ENCODE measurements around the gene ADAMTS3. TPM values are rescaled to one million over a fixed set of nuclear protein-coding genes. Genes with fewer than 3 reads are reported as not detected.

ADAMTS3 gene
- total RNA-seq, 1 experiment from 2014 or later, result 3.2 TPM

GRCh38 chr4:72388521-72388920, 180.5 kb downstream of the ADAMTS3 start:
- no peak for DNase-seq (ENCODE audit: low read depth, low spot score)
- in situ Hi-C loops (cut with HindIII; ENCODE audit: low pct_unique_long_range_greater_than_20kb, low sequenced_read_pairs), result no loop called here

GRCh38 chr4:72387959-72388358, 181.1 kb downstream of the ADAMTS3 start:
- in situ Hi-C loops (cut with HindIII; ENCODE audit: low pct_unique_long_range_greater_than_20kb, low sequenced_read_pairs), result no loop called here
- no peak for DNase-seq (ENCODE audit: low read depth, low spot score)

- DNase-seq (ENCODE audit: low read depth, low spot score), result no peak
- in situ Hi-C loops (cut with HindIII; ENCODE audit: low pct_unique_long_range_greater_than_20kb, low sequenced_read_pairs), result no loop called here
Measured at GRCh38 chr4:72383439-72383838, 185.6 kb downstream of the ADAMTS3 start.

- DNase-seq (ENCODE audit: low read depth, low spot score), result no peak
- in situ Hi-C loops (cut with HindIII; ENCODE audit: low pct_unique_long_range_greater_than_20kb, low sequenced_read_pairs), result no loop called here
Measured at GRCh38 chr4:72378901-72379300, 190.1 kb downstream of the ADAMTS3 start.

GRCh38 chr4:72377491-72378194, 191.4 kb downstream of the ADAMTS3 start:
- no peak for DNase-seq (ENCODE audit: low read depth, low spot score)
- in situ Hi-C loops (cut with HindIII; ENCODE audit: low pct_unique_long_range_greater_than_20kb, low sequenced_read_pairs), result no loop called here

- no peak for DNase-seq (ENCODE audit: low read depth, low spot score)
- in situ Hi-C loops (cut with HindIII; ENCODE audit: low pct_unique_long_range_greater_than_20kb, low sequenced_read_pairs), result no loop called here
Measured at GRCh38 chr4:72376901-72377300, 192.1 kb downstream of the ADAMTS3 start.

GRCh38 chr4:72375073-72375736, 193.8 kb downstream of the ADAMTS3 start:
- DNase-seq (ENCODE audit: low read depth, low spot score), result no peak
- in situ Hi-C loops (cut with HindIII; ENCODE audit: low pct_unique_long_range_greater_than_20kb, low sequenced_read_pairs), result no loop called here

GRCh38 chr4:72374159-72374558, 194.9 kb downstream of the ADAMTS3 start:
- DNase-seq (ENCODE audit: low read depth, low spot score), result no peak
- in situ Hi-C loops (cut with HindIII; ENCODE audit: low pct_unique_long_range_greater_than_20kb, low sequenced_read_pairs), result no loop called here

GRCh38 chr4:72366601-72367000, 202.4 kb downstream of the ADAMTS3 start:
- DNase-seq (ENCODE audit: low read depth, low spot score), result peak; percentile 56
- in situ Hi-C loops (cut with HindIII; ENCODE audit: low pct_unique_long_range_greater_than_20kb, low sequenced_read_pairs), result no loop called here

GRCh38 chr4:72365981-72366380, 203.0 kb downstream of the ADAMTS3 start:
- in situ Hi-C loops (cut with HindIII; ENCODE audit: low pct_unique_long_range_greater_than_20kb, low sequenced_read_pairs), result no loop called here
- peak; percentile 73 for DNase-seq (ENCODE audit: low read depth, low spot score)

GRCh38 chr4:72365016-72365415, 204.0 kb downstream of the ADAMTS3 start:
- in situ Hi-C loops (cut with HindIII; ENCODE audit: low pct_unique_long_range_greater_than_20kb, low sequenced_read_pairs), result no loop called here

GRCh38 chr4:72360075-72360474, 208.9 kb downstream of the ADAMTS3 start:
- DNase-seq (ENCODE audit: low read depth, low spot score), result no peak
- in situ Hi-C loops (cut with HindIII; ENCODE audit: low pct_unique_long_range_greater_than_20kb, low sequenced_read_pairs), result no loop called here

More at GRCh38 chr4:72365016-72365415, 204.0 kb downstream of the ADAMTS3 start:
- DNase-seq (ENCODE audit: low read depth, low spot score), result no peak

- no peak for DNase-seq (ENCODE audit: low read depth, low spot score)
- in situ Hi-C loops (cut with HindIII; ENCODE audit: low pct_unique_long_range_greater_than_20kb, low sequenced_read_pairs), result no loop called here
Measured at GRCh38 chr4:72358483-72358882, 210.5 kb downstream of the ADAMTS3 start.

- no peak for DNase-seq (ENCODE audit: low read depth, low spot score)
- in situ Hi-C loops (cut with HindIII; ENCODE audit: low pct_unique_long_range_greater_than_20kb, low sequenced_read_pairs), result no loop called here
Measured at GRCh38 chr4:72357908-72358307, 211.1 kb downstream of the ADAMTS3 start.

- in situ Hi-C loops (cut with HindIII; ENCODE audit: low pct_unique_long_range_greater_than_20kb, low sequenced_read_pairs), result no loop called here
- DNase-seq (ENCODE audit: low read depth, low spot score), result no peak
Measured at GRCh38 chr4:72352711-72353110, 216.3 kb downstream of the ADAMTS3 start.

- no peak for DNase-seq (ENCODE audit: low read depth, low spot score)
- in situ Hi-C loops (cut with HindIII; ENCODE audit: low pct_unique_long_range_greater_than_20kb, low sequenced_read_pairs), result no loop called here
Measured at GRCh38 chr4:72351521-72351920, 217.5 kb downstream of the ADAMTS3 start.

- in situ Hi-C loops (cut with HindIII; ENCODE audit: low pct_unique_long_range_greater_than_20kb, low sequenced_read_pairs), result no loop called here
- DNase-seq (ENCODE audit: low read depth, low spot score), result no peak
Measured at GRCh38 chr4:72348701-72349100, 220.3 kb downstream of the ADAMTS3 start.

- no peak for DNase-seq (ENCODE audit: low read depth, low spot score)
- in situ Hi-C loops (cut with HindIII; ENCODE audit: low pct_unique_long_range_greater_than_20kb, low sequenced_read_pairs), result no loop called here
Measured at GRCh38 chr4:72344418-72344817, 224.6 kb downstream of the ADAMTS3 start.

- DNase-seq (ENCODE audit: low read depth, low spot score), result no peak
Measured at GRCh38 chr4:72341432-72341820, 227.6 kb downstream of the ADAMTS3 start.

More at GRCh38 chr4:72341432-72341820, 227.6 kb downstream of the ADAMTS3 start:
- in situ Hi-C loops (cut with HindIII; ENCODE audit: low pct_unique_long_range_greater_than_20kb, low sequenced_read_pairs), result no loop called here
